ENCODE measurements around the gene HS3ST5. TPM values are rescaled to one million over a fixed set of nuclear protein-coding genes. Genes with fewer than 3 reads are reported as not detected.

Gene HS3ST5
- total and polyA plus RNA-seq, 2 donors (not counting 3 experiments of a cell fraction or from before 2014, with no cell fraction given), result not detected

DNA sequence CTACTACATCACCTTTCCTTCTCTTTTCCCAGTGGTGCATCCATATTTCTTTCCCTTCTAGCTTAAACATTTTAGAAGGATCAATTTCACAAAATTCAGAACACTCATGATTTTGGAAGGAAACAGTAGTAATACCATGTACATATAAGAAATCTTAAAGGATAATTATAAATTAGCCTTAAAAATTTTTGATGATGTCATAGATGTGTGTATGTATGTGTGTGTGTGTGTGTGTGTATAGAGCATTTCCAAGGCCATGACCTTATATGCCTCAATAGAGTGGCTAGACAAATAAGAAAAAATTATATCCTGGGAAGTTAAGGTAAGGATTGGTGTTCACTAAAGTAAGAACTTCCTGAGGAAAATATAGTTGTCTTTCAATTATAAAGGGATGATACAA, 24.1 kb upstream of the HS3ST5 start:
- Histone ChIP-seq H3K9me3 (replicated peaks; ENCODE audit: control insufficient read depth, insufficient read depth, low read length) (no peaks in the 10 kb centered on the region), H2AFZ (ENCODE audit: low read depth, low read length) (no peak overlapping the region), H4K20me1 (replicated peaks; ENCODE audit: control insufficient read depth, extremely low read depth, insufficient read depth, low read length) (no peaks in the 10 kb centered on the region), H3K27me3 (ENCODE audit: control insufficient read depth in 2 of 2, insufficient read depth in 2 of 2, low read length in 2 of 2) (no peaks in the 10 kb centered on the region), H3K4me2 (ENCODE audit: insufficient read depth, low read length) (no peak overlapping the region), H3K9me1 (replicated peaks; ENCODE audit: control insufficient read depth, extremely low read depth, insufficient read depth, low read length) (no peaks in the 10 kb centered on the region), H3K36me3 (ENCODE audit: control insufficient read depth in 2 of 2, extremely low read depth in 1 of 2, insufficient read depth in 2 of 2, low read length in 2 of 2) (no peaks in the 10 kb centered on the region), H3K9ac (replicated peaks; ENCODE audit: extremely low read depth, insufficient read depth, low read length) (no peak overlapping the region), H3K79me2 (ENCODE audit: control insufficient read depth, insufficient read depth, low read length) (no peaks in the 10 kb centered on the region), H3K27ac (ENCODE audit: insufficient read depth, low read depth, low read length) (no peak overlapping the region), H3K4me1 (ENCODE audit: control insufficient read depth, extremely low read depth, insufficient read depth, low read length) (no peaks in the 10 kb centered on the region), H3K4me3 (replicated peaks in 1 of 3; ENCODE audit: insufficient read depth in 1 of 3, low read depth in 1 of 3, low read length in 3 of 3) (no peak overlapping the region)
- no peak for DNase-seq (ENCODE audit: low read depth, low spot score)
- TF ChIP-seq POLR2AphosphoS5 (IDR thresholded peaks at IDR 0.05; ENCODE audit: insufficient read depth, low read depth, low read length), result no peak
- no peak for TF ChIP-seq FOS (IDR thresholded peaks at IDR 0.05; ENCODE audit: borderline replicate concordance, insufficient read depth, low read length)
- TF ChIP-seq JUN (IDR thresholded peaks at IDR 0.05; ENCODE audit: borderline replicate concordance, insufficient read depth, insufficient read length, low read depth), result no peak
- TF ChIP-seq, protein P1, sequence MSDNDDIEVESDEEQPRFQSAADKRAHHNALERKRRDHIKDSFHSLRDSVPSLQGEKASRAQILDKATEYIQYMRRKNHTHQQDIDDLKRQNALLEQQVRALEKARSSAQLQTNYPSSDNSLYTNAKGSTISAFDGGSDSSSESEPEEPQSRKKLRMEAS (IDR thresholded peaks at IDR 0.05; ENCODE audit: insufficient read depth, insufficient read length), result no peak
- TF ChIP-seq, protein P2, sequence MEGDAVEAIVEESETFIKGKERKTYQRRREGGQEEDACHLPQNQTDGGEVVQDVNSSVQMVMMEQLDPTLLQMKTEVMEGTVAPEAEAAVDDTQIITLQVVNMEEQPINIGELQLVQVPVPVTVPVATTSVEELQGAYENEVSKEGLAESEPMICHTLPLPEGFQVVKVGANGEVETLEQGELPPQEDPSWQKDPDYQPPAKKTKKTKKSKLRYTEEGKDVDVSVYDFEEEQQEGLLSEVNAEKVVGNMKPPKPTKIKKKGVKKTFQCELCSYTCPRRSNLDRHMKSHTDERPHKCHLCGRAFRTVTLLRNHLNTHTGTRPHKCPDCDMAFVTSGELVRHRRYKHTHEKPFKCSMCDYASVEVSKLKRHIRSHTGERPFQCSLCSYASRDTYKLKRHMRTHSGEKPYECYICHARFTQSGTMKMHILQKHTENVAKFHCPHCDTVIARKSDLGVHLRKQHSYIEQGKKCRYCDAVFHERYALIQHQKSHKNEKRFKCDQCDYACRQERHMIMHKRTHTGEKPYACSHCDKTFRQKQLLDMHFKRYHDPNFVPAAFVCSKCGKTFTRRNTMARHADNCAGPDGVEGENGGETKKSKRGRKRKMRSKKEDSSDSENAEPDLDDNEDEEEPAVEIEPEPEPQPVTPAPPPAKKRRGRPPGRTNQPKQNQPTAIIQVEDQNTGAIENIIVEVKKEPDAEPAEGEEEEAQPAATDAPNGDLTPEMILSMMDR (IDR thresholded peaks at IDR 0.05; ENCODE audit: extremely low read depth in 1 of 2, insufficient read depth in 1 of 2, low read depth in 1 of 2, low read length in 2 of 2), result no peak
- TF ChIP-seq POLR2A (IDR thresholded peaks at IDR 0.05; ENCODE audit: low read depth, low read length), result no peak
- TF ChIP-seq EZH2 (IDR thresholded peaks at IDR 0.05; ENCODE audit: borderline replicate concordance, low read depth, low read length, severe bottlenecking), result no peak
- no peak for FAIRE-seq
- dilution Hi-C loops (cut with MboI; ENCODE audit: extremely low pct_ligation_motif_present, low sequenced_read_pairs) (no loop called here), intact Hi-C loops (cut with micrococcal nuclease) (no loop called here)
- ChIA-PET CTCF (no interaction called here), POLR2A (no interaction called here)
- no TSS peak for BruUV-seq (replicated peaks)
